Keratinocyte (primary cell): Measurements from ENCODE around the gene KRT82.

Experiments used
- EZH2 ChIP-seq: IDR thresholded peaks from one replicate; pipeline ENCODE4 v1.6.1; 2012; ENCODE audit warnings: inconsistent platforms, mild to moderate bottlenecking, low read length, moderate library complexity
- TF ChIP-seq, protein P1 (sequence below), 3 experiments: IDR thresholded peaks in 1 of 3; conservative IDR thresholded peaks in 1 of 3; optimal IDR thresholded peaks in 1 of 3; 2 replicates in 2 of 3; 3 replicates in 1 of 3; pipeline versions ENCODE3 to v1.5.1; 2011; ENCODE audit warnings: low read length in 3 of 3, mild to moderate bottlenecking in 3 of 3, moderate library complexity in 2 of 3, control low read depth in 1 of 3, inconsistent platforms in 1 of 3; ENCODE audit not compliant: insufficient read depth in 2 of 3; ENCODE audit errors: extremely low read depth in 1 of 3

DNA sequence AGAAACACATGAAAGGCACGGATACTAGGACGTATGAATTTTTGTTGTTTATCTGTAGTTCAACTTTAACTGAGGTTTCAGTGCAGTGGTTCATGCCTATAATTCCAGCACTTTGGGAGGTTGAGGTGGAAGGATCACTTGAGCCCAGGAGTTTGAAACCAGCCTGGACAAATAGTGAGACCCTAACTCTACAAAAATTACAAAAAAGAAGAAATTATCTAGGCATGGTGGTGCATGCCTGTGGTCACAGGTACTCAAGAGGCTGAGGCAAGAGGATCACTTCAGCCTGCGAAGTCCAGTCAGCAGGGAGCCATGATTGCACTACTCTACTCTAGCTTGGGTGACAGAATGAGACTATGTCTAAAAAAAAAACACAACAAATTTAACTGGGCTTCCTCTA, 37.8 kb upstream of the KRT82 start:
- TF ChIP-seq, protein P1, sequence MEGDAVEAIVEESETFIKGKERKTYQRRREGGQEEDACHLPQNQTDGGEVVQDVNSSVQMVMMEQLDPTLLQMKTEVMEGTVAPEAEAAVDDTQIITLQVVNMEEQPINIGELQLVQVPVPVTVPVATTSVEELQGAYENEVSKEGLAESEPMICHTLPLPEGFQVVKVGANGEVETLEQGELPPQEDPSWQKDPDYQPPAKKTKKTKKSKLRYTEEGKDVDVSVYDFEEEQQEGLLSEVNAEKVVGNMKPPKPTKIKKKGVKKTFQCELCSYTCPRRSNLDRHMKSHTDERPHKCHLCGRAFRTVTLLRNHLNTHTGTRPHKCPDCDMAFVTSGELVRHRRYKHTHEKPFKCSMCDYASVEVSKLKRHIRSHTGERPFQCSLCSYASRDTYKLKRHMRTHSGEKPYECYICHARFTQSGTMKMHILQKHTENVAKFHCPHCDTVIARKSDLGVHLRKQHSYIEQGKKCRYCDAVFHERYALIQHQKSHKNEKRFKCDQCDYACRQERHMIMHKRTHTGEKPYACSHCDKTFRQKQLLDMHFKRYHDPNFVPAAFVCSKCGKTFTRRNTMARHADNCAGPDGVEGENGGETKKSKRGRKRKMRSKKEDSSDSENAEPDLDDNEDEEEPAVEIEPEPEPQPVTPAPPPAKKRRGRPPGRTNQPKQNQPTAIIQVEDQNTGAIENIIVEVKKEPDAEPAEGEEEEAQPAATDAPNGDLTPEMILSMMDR (optimal IDR thresholded peaks at IDR 0.05 in 1 of 3, IDR thresholded peaks at IDR 0.05 in 1 of 3, conservative IDR thresholded peaks at IDR 0.05 in 1 of 3; ENCODE audit: extremely low read depth in 1 of 3, insufficient read depth in 2 of 3, low read length in 3 of 3), result no peak
- no peak for TF ChIP-seq EZH2
